HUES64 (cell line): ENCODE data around the gene SYNRG.

Experiments
- H3K27ac ChIP-seq: 2 replicates; pipeline ENCODE4 v1.7.0; 2013; ENCODE audit warnings: low read depth, low read length, inconsistent platforms
- H3K27me3 ChIP-seq: 2 replicates; pipeline ENCODE4 v1.6.1; 2013; ENCODE audit warnings: mild to moderate bottlenecking, low read length; ENCODE audit not compliant: insufficient read depth
- H3K36me3 ChIP-seq: 2 replicates; pipeline ENCODE4 v1.6.1; 2013; ENCODE audit warnings: mild to moderate bottlenecking, low read length; ENCODE audit not compliant: insufficient read depth
- H3K4me1 ChIP-seq: 2 replicates; pipeline ENCODE4 v1.6.1; 2013; ENCODE audit warnings: mild to moderate bottlenecking, low read length, moderate library complexity; ENCODE audit not compliant: insufficient read depth
- H3K4me3 ChIP-seq: 2 replicates; pipeline ENCODE4 v1.5.1; 2013; ENCODE audit warnings: mild to moderate bottlenecking, low read length, moderate library complexity
- H3K9ac ChIP-seq: 2 replicates; pipeline ENCODE4 v1.6.1; 2013; ENCODE audit warnings: mild to moderate bottlenecking, low read depth, low read length
- H3K9me3 ChIP-seq: 2 replicates; pipeline ENCODE4 v1.6.1; 2013; ENCODE audit warnings: low read depth, low read length; ENCODE audit not compliant: insufficient read depth
- WGBS: fragments of 150-250, 120-280 bp; methylation state at CpG from one replicate; pipeline ENCODE4 v1.1.7; 2013; ENCODE audit warnings: missing lambda C conversion rate; 5-methylcytosine and 5-hydroxymethylcytosine counted together

SYNRG gene

DNA sequence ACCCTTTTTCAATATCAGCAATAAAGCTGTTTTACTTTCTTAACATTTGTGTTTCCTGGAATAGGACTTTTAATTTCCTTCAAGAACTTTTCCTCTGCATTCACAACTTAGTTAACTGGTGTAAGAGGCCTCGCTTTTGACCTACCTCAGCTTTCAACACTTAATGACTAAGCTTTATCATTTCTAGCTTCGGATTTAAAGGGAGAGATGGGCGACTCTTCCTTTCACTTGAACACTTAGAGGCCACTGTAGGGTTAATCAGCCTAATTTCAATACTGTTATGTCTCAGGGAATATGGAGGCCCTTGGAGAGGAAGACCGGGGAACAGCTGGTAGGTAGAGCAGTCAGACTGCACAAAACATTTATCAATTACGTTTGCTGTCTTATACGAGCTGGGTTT is 4.7 kb downstream of the SYNRG start:
- Histone ChIP-seq H3K9me3 (no peaks in the 10 kb centered on the region), H3K4me3 (no peak overlapping the region), H3K27me3 (no peaks in the 10 kb centered on the region), H3K27ac (no peak overlapping the region), H3K36me3 (peaks cover 10% of the 10 kb centered on the region), H3K9ac (no peak overlapping the region), H3K4me1 (peaks cover 12% of the 10 kb centered on the region)
- 89% methylated on average over 6 of the region's 6 CpGs for WGBS

DNA sequence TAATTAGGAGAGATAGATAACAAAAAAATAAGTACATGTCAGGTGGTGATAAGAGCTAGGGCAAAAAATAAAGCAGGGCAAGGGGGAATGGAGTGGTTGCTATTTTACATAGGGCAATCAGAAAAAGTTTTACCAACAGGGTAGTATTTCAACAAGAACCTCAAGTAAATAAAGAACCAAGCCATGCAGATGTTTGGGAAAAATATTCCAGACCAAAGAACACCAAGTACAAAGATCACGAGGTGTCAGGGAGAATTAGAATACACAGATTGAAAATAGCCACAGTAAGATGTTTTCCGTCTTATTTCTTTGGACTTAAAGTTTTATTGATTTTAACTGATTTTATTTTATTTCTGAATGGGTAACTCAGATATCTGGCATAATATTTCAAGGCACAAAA is 11.1 kb downstream of the SYNRG start:
- Histone ChIP-seq H3K36me3 (peaks cover 62% of the 10 kb centered on the region), H3K9me3 (no peaks in the 10 kb centered on the region), H3K27ac (no peak overlapping the region), H3K9ac (no peak overlapping the region), H3K4me1 (no peaks in the 10 kb centered on the region), H3K4me3 (no peak overlapping the region), H3K27me3 (no peaks in the 10 kb centered on the region)
- WGBS: 95% methylated on average over 2 of the region's 2 CpGs

DNA sequence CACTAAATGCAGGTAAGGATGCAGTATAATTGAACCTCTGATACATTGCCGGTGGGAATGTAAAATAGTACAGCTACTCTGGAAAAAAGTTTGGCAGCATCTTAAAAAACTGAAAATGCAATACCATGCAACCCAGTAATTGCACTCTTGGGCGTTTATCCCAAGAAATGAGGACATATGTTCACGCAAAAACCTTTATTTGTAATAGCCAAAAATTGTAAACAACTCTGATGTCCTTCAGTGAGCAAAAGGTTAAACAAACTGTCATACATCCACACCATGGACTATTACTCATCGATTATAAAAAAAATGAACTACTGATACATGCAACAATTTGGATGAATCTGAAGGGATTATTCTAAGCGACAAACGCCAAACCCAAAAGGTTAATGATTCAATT is 16.9 kb downstream of the SYNRG start:
- Histone ChIP-seq H3K4me1 (no peaks in the 10 kb centered on the region), H3K9me3 (no peaks in the 10 kb centered on the region), H3K36me3 (peaks cover 40% of the 10 kb centered on the region), H3K4me3 (no peak overlapping the region), H3K9ac (no peak overlapping the region), H3K27ac (no peak overlapping the region), H3K27me3 (no peaks in the 10 kb centered on the region)
- WGBS: 93% methylated on average over 4 of the region's 6 CpGs

DNA sequence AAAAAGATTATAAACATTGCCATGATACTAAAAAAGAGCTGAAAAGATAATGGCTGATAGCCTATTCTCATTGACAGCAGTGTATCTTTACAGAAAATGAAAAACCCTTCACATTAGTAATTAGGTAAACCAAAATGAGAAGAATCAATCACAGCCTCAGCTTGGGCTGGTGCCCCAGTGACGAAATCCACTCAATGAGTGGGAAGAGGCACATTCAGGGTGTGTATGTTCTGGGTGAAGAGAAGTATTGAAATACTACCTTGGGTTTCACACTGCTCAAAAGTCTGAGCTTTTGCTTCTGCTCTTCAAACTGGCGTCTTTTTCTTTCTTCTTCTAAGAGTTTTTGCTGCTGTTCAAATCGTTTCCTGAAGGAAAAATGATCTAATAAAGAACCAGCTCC is 24.2 kb downstream of the SYNRG start:
- no peak overlapping the region for H3K27ac ChIP-seq
- no peaks in the 10 kb centered on the region for H3K4me1 ChIP-seq
- no peaks in the 10 kb centered on the region for H3K27me3 ChIP-seq
- WGBS: 90% methylated on average over 3 of the region's 3 CpGs
- H3K36me3 ChIP-seq: peaks cover 53% of the 10 kb centered on the region
- no peak overlapping the region for H3K9ac ChIP-seq
- H3K9me3 ChIP-seq: no peaks in the 10 kb centered on the region
- no peak overlapping the region for H3K4me3 ChIP-seq

DNA sequence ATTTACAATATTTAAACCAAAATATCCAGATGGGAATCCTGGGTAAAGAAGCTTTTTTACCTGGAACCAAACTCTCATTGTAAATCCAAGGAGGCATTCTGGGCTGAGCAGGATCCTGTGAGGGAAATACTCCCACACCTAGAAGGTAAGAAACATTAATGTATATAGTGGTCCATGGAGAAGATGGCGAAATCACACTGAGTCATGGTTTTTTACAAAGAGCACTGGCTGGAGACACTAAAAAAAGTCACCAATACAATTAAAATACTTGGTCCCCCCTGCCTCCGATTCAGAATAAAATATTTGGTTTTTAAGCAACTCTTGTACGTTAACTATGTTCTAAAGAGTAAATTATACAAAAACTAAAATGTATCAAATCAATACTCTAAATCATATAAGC is 32.9 kb downstream of the SYNRG start:
- WGBS: 94% methylated on average over 2 of the region's 3 CpGs
- H3K27me3 ChIP-seq: no peaks in the 10 kb centered on the region
- no peaks in the 10 kb centered on the region for H3K4me1 ChIP-seq
- no peak overlapping the region for H3K4me3 ChIP-seq
- no peak overlapping the region for H3K9ac ChIP-seq
- peaks cover 69% of the 10 kb centered on the region for H3K36me3 ChIP-seq
- H3K27ac ChIP-seq: no peak overlapping the region
- H3K9me3 ChIP-seq: no peaks in the 10 kb centered on the region

DNA sequence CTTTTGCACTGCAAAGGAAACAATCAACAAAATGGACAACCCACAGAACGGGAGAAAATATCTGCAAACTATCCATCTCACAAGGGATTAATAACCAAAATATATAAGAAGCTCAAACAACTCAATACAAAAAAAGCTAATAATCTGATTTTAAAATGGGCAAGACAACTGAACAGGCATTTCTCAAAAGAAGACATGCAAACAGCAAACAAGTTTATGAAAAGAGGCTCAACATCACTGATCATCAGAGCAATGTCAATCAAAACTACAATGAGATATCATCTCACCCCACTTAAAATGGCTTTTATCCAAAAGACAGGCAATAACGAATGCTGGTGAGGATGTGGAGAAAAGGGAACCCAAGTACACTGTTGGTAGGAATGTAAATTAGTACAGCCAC is 34.8 kb downstream of the SYNRG start:
- Histone ChIP-seq H3K4me3 (no peak overlapping the region), H3K36me3 (peaks cover 71% of the 10 kb centered on the region), H3K9ac (no peak overlapping the region), H3K4me1 (no peaks in the 10 kb centered on the region), H3K9me3 (no peaks in the 10 kb centered on the region), H3K27ac (no peak overlapping the region), H3K27me3 (no peaks in the 10 kb centered on the region)
- 94% methylated on average over 2 of the region's 2 CpGs for WGBS

DNA sequence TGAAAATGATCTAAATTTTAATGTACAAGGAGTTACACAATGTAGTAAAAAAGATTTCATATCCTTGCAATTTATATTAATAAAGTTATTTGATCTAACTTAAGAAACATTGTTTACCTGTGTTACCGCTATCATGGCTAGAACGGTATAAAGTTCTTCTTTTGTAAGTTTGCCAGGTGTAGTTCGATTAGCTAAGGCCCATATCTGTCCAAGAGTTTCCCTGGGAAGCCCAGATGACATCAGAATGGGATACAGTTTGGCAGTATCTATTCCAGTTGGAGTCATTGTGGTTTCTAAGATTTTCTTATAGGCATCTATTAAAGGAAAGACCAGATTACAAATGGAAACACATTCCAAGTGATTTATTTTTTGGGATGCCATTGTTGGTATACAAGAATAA is 37.5 kb downstream of the SYNRG start:
- 97% methylated on average over 3 of the region's 3 CpGs for WGBS
- H3K9me3 ChIP-seq: no peaks in the 10 kb centered on the region

DNA sequence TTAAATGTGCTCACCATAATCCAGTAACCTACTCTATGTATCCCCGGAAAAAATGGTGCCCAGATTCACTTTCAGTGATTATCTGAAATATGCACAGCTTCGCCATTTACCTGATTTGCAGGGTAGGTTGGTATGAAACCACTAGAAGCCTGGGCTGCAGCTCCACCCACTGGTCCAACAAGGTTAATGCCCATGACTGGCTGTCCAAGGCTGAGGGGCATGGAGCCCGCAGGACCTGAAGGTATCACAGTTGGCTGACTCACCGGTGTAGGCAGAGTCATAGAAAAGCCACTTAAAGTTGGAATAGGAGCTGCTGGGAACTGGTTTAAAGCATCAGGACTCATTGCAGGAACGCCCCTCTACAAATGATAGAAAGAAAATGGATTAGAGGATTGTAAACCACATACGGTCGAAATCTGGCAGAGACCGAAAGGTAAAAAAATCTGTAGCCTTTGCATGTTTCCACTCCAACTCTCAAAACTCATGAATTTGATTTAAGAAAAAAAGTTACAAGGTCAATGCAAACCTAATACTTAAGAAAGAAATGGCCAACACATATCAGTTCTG is 38.6 kb downstream of the SYNRG start:
- no peaks in the 10 kb centered on the region for H3K9me3 ChIP-seq
- H3K4me3 ChIP-seq: no peak overlapping the region
- H3K27me3 ChIP-seq: no peaks in the 10 kb centered on the region
- WGBS: 95% methylated on average over 8 of the region's 8 CpGs
- peaks cover 72% of the 10 kb centered on the region for H3K36me3 ChIP-seq
- H3K9ac ChIP-seq: no peak overlapping the region
- no peak overlapping the region for H3K27ac ChIP-seq
- H3K4me1 ChIP-seq: no peaks in the 10 kb centered on the region

More for the DNA sequence above, 37.5 kb downstream of the SYNRG start:
- no peaks in the 10 kb centered on the region for H3K27me3 ChIP-seq
- peaks cover 79% of the 10 kb centered on the region for H3K36me3 ChIP-seq
- H3K27ac ChIP-seq: no peak overlapping the region
- H3K4me3 ChIP-seq: no peak overlapping the region
- H3K4me1 ChIP-seq: no peaks in the 10 kb centered on the region
- H3K9ac ChIP-seq: no peak overlapping the region

DNA sequence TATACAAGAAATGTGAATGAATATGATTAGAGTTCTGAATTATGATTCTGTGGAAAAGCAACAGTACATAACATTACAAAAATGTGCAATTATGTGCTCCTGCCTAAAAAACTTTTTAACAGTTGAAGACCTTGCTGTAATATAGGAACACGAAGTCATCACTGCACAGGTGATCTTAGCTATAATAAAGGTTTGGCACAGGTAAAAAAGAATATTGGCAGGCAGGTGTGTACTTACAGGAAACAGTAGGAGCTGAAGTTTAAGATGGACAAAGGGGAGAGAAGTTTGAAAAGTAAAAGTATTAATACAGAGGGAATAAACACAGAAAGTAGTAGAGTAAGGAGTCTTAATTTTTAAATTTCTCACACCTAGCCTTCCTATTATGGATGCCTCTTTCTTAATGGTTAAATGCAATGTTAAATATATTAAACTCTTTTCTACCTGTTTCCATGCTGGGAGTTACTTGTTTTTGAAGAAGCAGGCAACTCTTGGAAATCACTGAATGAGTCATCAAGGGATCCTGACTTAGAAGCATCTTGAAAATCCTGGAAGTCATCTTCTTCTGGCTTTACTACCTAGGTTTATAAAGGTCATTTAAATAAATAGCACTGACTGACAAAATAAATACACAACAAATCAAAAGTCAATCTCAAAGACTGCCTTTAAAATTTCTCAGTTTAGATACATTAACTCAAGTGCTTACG is 40.7 kb downstream of the SYNRG start:
- peaks cover 2% of the 10 kb centered on the region; the same call in 1 of the 2 replicates for H3K9me3 ChIP-seq
- H3K36me3 ChIP-seq: peaks cover 64% of the 10 kb centered on the region
- H3K9ac ChIP-seq: no peak overlapping the region
- no peaks in the 10 kb centered on the region for H3K27me3 ChIP-seq
- no peak overlapping the region for H3K4me3 ChIP-seq
- no peaks in the 10 kb centered on the region for H3K4me1 ChIP-seq
- WGBS: over 99% methylated on average over 2 of the region's 2 CpGs
- H3K27ac ChIP-seq: no peak overlapping the region

DNA sequence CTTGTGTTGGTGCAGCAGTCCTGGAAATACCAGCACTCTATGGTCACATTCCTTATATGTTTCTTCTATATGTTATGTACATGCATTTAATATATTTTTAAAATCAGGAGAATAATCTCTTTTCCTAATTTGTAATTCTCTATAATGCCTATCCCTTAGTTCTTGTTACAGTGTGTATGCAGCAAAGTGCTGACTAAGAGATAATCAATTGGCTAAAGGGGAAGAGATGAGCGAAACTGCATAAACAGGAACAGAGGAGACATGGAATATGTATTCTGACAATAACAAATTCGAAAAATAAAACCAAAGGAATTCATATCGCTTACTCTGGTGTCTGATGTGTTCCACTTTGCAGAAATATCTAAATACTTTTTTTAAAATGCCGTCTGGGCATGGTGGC is 41.7 kb downstream of the SYNRG start:
- Histone ChIP-seq H3K36me3 (peaks cover 62% of the 10 kb centered on the region), H3K4me1 (peaks cover 4% of the 10 kb centered on the region), H3K9me3 (peaks cover 2% of the 10 kb centered on the region; the same call in 1 of the 2 replicates), H3K27ac (no peak overlapping the region), H3K9ac (no peak overlapping the region), H3K4me3 (no peak overlapping the region), H3K27me3 (no peaks in the 10 kb centered on the region)
- 96% methylated on average over 4 of the region's 4 CpGs for WGBS

DNA sequence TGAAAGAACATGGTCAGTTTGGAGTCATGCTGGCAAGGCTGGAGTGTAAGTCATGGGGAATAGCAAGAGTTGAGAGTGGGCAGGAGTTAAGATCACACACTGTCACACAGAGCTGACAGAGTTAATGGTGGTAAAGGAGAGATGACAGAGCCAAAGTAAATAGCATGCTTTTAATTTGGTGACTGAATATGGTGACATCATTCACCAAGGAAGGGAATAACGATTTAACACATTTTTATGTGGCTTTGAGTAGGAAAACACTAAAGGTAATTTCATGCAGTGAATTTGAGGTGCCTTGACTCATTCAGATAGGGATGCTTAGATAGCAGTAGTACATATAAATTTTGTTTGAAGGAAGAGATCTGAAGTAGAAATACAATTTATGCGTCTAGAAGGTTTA is 42.1 kb downstream of the SYNRG start:
- Histone ChIP-seq H3K9me3 (peaks cover 2% of the 10 kb centered on the region; the same call in 1 of the 2 replicates), H3K4me1 (peaks cover 8% of the 10 kb centered on the region), H3K4me3 (no peak overlapping the region), H3K27ac (no peak overlapping the region), H3K36me3 (peaks cover 58% of the 10 kb centered on the region), H3K27me3 (no peaks in the 10 kb centered on the region), H3K9ac (no peak overlapping the region)
- WGBS: 90% methylated on average over 2 of the region's 2 CpGs
